Activated B cell treated with CpG ODN at 0.5 μM for 24 hours (primary cell): Measurements from ENCODE around the gene OR8D4. TPM values are rescaled to one million over a fixed set of nuclear protein-coding genes. Genes with fewer than 3 reads are reported as not detected.
"Not testable (repeated sequence)": the region's sequence is repeated elsewhere in the genome, so short reads cannot be mapped to it uniquely, and the experiment has no call there.

Experiments
- ATAC-seq: fragments of 200-7000 bp; cut with Tn5 transposase; one replicate; pipeline ENCODE4 v1.10.0; 2021; ENCODE audit warnings: low read depth, mild to moderate bottlenecking, moderate library complexity
- CTCF ChIA-PET: fragments of 350-600 bp; sonication (Branson Sonifier 250); formaldehyde crosslinking; loops from one replicate; lab custom pipeline; 2021; ENCODE audit warnings: antibody characterized with exemption; lab: Charles Lee
- POLR2A ChIA-PET: fragments of 350-600 bp; sonication (Branson Sonifier 250); formaldehyde crosslinking; loops from one replicate; lab custom pipeline; 2021; ENCODE audit warnings: antibody characterized with exemption; lab: Charles Lee
- DNase-seq: peaks from one replicate; pipeline ENCODE4 v3.0.0; 2022
- H3K27ac Mint-ChIP-seq: one replicate; pipeline ENCODE4 v1.8.0; 2020; ENCODE audit warnings: mixed read lengths
- H3K27me3 Mint-ChIP-seq: one replicate; pipeline ENCODE4 v1.8.0; 2021; ENCODE audit warnings: mixed read lengths
- H3K36me3 Mint-ChIP-seq: one replicate; pipeline ENCODE4 v1.8.0; 2021; ENCODE audit warnings: low read depth, mixed read lengths
- H3K4me1 Mint-ChIP-seq: one replicate; pipeline ENCODE4 v1.8.0; 2021; ENCODE audit warnings: mixed read lengths
- H3K4me3 Mint-ChIP-seq: one replicate; pipeline ENCODE4 v1.8.0; 2020; ENCODE audit warnings: mild to moderate bottlenecking, mixed read lengths
- H3K9me3 Mint-ChIP-seq: one replicate; pipeline ENCODE4 v1.8.0; 2020; ENCODE audit warnings: mixed read lengths
- CTCF ChIP-seq: fragments of 200-600 bp; IDR thresholded peaks from one replicate; pipeline ENCODE4 v1.8.0; 2022; ENCODE audit warnings: antibody characterized with exemption, mild to moderate bottlenecking
- intact Hi-C: fragments of 100-400 bp; cut with micrococcal nuclease; formaldehyde crosslinking; loops from one replicate; pipeline ENCODE4 v1.15.1; 2024
- total RNA-seq: library from RNA; stranded (reverse); gene quantifications from 2 replicates; pipeline ENCODE4 v1.2.3, GENCODE V29; 2022

Gene OR8D4
- total RNA-seq, result not detected in 2 replicates

- no peaks in the 10 kb centered on the region for H3K36me3 Mint-ChIP-seq
- H3K27ac Mint-ChIP-seq, result no peak within 1 kb of the TSS
- H3K27me3 Mint-ChIP-seq, result peaks cover 2% of the 10 kb centered on the region
These were observed at the start of gene OR8D4 for GRCh38 chr11:123901867-123902266. Gene OR8D4 (plus strand): TSS chr11:123902167. CDS start chr11:123906432, 4,265 bp downstream.

GRCh38 chr11:123852321-123852720 is 49.6 kb upstream of the OR8D4 start:
- Mint-ChIP-seq H3K27me3 (peaks cover 10% of the 10 kb centered on the region), H3K27ac (no peak overlapping the region), H3K36me3 (no peaks in the 10 kb centered on the region), H3K4me3 (no peak overlapping the region), H3K4me1 (no peaks in the 10 kb centered on the region), H3K9me3 (peaks cover 4% of the 10 kb centered on the region)
- TF ChIP-seq CTCF, result no peak
- ATAC-seq (no peak), DNase-seq (no peak)
- POLR2A ChIA-PET, result no interaction called here
- intact Hi-C loops, result no loop called here
- CTCF ChIA-PET, result no interaction called here

More at GRCh38 chr11:123901867-123902266, at the start of gene OR8D4:
- intact Hi-C loops, result no loop called here
- DNase-seq (no peak), ATAC-seq (no peak)
- H3K4me3 Mint-ChIP-seq, result no peak within 1 kb of the TSS
- no peaks in the 10 kb centered on the region for H3K9me3 Mint-ChIP-seq
- ChIA-PET POLR2A (no interaction called here), CTCF (no interaction called here)
- no peaks in the 10 kb centered on the region for H3K4me1 Mint-ChIP-seq
- no peak for TF ChIP-seq CTCF

- POLR2A ChIA-PET, result no interaction called here
These were observed 48.9 kb upstream of the OR8D4 start for GRCh38 chr11:123853038-123853437.

GRCh38 chr11:123856444-123856843 is 45.5 kb upstream of the OR8D4 start:
- no peak for TF ChIP-seq CTCF
- Mint-ChIP-seq H3K27ac (no peak overlapping the region), H3K4me3 (no peak overlapping the region), H3K9me3 (peaks cover 4% of the 10 kb centered on the region), H3K27me3 (peaks cover 2% of the 10 kb centered on the region), H3K4me1 (no peaks in the 10 kb centered on the region), H3K36me3 (no peaks in the 10 kb centered on the region)
- DNase-seq (no peak), ATAC-seq (no peak)
- ChIA-PET CTCF (no interaction called here), POLR2A (no interaction called here)
- intact Hi-C loops, result no loop called here

More at GRCh38 chr11:123853038-123853437, 48.9 kb upstream of the OR8D4 start:
- CTCF ChIA-PET, result no interaction called here
- TF ChIP-seq CTCF, result no peak
- intact Hi-C loops, result no loop called here
- Mint-ChIP-seq H3K4me3 (no peak overlapping the region), H3K4me1 (no peaks in the 10 kb centered on the region), H3K36me3 (no peaks in the 10 kb centered on the region), H3K27ac (no peak overlapping the region), H3K27me3 (peaks cover 10% of the 10 kb centered on the region), H3K9me3 (peaks cover 4% of the 10 kb centered on the region)
- no peak for ATAC-seq
- DNase-seq, result no peak

GRCh38 chr11:123859731-123860130 is 42.2 kb upstream of the OR8D4 start:
- Mint-ChIP-seq H3K36me3 (no peaks in the 10 kb centered on the region), H3K27me3 (no peaks in the 10 kb centered on the region), H3K9me3 (peaks cover 4% of the 10 kb centered on the region), H3K27ac (no peak overlapping the region), H3K4me1 (no peaks in the 10 kb centered on the region), H3K4me3 (no peak overlapping the region)
- POLR2A ChIA-PET, result no interaction called here
- no peak for TF ChIP-seq CTCF
- CTCF ChIA-PET, result no interaction called here
- ATAC-seq, result no peak
- intact Hi-C loops, result no loop called here
- DNase-seq, result no peak

GRCh38 chr11:123865293-123865692 is 36.7 kb upstream of the OR8D4 start:
- H3K27me3 Mint-ChIP-seq, H3K27ac Mint-ChIP-seq, H3K4me3 Mint-ChIP-seq, DNase-seq, CTCF ChIA-PET, ATAC-seq, POLR2A ChIA-PET, H3K9me3 Mint-ChIP-seq, H3K4me1 Mint-ChIP-seq, intact Hi-C loops, H3K36me3 Mint-ChIP-seq: not testable (repeated sequence)

- POLR2A ChIA-PET, CTCF ChIA-PET, H3K27me3 Mint-ChIP-seq, H3K4me3 Mint-ChIP-seq, H3K9me3 Mint-ChIP-seq, ATAC-seq, H3K36me3 Mint-ChIP-seq, H3K27ac Mint-ChIP-seq, DNase-seq, H3K4me1 Mint-ChIP-seq, intact Hi-C loops: not testable (repeated sequence)
These were observed 34.2 kb upstream of the OR8D4 start for GRCh38 chr11:123867795-123868194.
